ENCODE data around the gene BHLHE40. TPM values are rescaled to one million over a fixed set of nuclear protein-coding genes. Genes with fewer than 3 reads are reported as not detected.

Gene BHLHE40
- total and polyA plus RNA-seq, 10 of the 15 experiments (the other 5 are each of a cell fraction or from before 2014, with no cell fraction given), result 25.2 to 106 (median 51.4) TPM

DNA sequence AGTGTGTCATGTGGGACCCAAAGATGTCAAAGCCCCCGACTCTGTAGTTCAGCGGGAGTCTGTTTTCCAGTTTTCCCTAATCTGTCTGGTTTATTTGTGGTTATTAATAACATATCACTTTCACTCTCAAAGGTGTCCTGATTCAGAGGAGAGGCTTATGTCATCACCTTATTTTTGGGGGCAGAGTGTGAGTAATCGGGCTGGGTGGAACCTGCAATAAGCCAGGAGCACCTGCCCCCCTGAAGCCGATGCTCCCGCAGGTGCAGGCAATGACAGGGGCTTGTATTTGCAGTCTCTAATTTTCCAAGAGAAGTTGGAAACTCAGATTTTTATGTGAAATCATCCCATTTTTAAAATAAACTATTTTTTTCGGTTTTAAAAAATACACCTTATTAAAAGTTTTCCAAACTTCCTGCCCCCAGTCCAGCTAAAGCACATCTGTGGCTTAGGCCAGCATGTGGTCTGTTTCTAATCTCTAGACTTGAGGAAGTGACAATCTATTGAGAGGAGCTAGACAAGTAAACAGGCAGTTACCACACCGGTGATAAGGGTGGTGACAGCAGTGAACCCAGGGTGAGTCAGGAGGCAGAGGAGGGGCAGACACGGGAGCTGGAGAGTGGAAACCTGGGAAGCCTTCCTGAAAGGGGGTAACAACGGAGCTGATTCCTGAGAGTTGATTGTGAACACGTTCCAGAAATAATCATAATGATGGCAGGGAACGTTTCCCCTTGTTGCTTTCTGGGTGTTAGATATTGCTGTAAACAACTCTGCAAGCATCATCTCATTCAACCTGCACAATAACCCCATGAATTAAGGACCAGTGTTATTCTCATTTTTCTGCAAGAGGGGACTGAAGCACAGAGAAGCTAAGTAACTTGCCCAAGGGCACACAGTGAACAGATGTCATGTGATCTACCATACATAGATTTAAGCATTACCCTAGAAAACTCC lies 37.2 kb downstream of the BHLHE40 start (continued):
- TF ChIP-seq ATF3 (IDR thresholded peaks at IDR 0.05; ENCODE audit: borderline replicate concordance, extremely low read depth, low read depth, low read length) (peak; percentile 17; the same call in 1 of the 2 replicates), CHD4 (IDR thresholded peaks at IDR 0.05) (no peak), MYB (IDR thresholded peaks at IDR 0.05; ENCODE audit: borderline replicate concordance, low read depth, low read length) (no peak), SREBF1 (IDR thresholded peaks at IDR 0.05; ENCODE audit: low read length) (no peak), RBBP5 (conservative IDR thresholded peaks at IDR 0.05) (no peak), HCFC1 (IDR thresholded peaks at IDR 0.05; ENCODE audit: low read length) (no peak), EED (IDR thresholded peaks at IDR 0.05; ENCODE audit: low read depth) (peak; percentile 52), BHLHE40 (IDR thresholded peaks at IDR 0.05; ENCODE audit: borderline replicate concordance in 1 of 2, low read depth in 2 of 2, low read length in 1 of 2) (peak; percentile 44; a peak in 2 of 4 replicates), NFIC (IDR thresholded peaks at IDR 0.05; ENCODE audit: low read depth, low read length) (no peak), ZNF217 (IDR thresholded peaks at IDR 0.05) (no peak), MXI1 (IDR thresholded peaks at IDR 0.05; ENCODE audit: low read depth, low read length) (no peak), ETV6 (conservative IDR thresholded peaks at IDR 0.05 in 1 of 2, IDR thresholded peaks at IDR 0.05 in 1 of 2; ENCODE audit: borderline replicate concordance in 1 of 2, low read depth in 1 of 2) (no peak), TBL1XR1 (IDR thresholded peaks at IDR 0.05; ENCODE audit: low read depth, low read length) (no peak), MEF2A (IDR thresholded peaks at IDR 0.05; ENCODE audit: insufficient read depth, low read depth, low read length) (0 out of 2 replicates have a peak, but pooled peaks have one; percentile 26)
- TF ChIP-seq, protein P1, sequence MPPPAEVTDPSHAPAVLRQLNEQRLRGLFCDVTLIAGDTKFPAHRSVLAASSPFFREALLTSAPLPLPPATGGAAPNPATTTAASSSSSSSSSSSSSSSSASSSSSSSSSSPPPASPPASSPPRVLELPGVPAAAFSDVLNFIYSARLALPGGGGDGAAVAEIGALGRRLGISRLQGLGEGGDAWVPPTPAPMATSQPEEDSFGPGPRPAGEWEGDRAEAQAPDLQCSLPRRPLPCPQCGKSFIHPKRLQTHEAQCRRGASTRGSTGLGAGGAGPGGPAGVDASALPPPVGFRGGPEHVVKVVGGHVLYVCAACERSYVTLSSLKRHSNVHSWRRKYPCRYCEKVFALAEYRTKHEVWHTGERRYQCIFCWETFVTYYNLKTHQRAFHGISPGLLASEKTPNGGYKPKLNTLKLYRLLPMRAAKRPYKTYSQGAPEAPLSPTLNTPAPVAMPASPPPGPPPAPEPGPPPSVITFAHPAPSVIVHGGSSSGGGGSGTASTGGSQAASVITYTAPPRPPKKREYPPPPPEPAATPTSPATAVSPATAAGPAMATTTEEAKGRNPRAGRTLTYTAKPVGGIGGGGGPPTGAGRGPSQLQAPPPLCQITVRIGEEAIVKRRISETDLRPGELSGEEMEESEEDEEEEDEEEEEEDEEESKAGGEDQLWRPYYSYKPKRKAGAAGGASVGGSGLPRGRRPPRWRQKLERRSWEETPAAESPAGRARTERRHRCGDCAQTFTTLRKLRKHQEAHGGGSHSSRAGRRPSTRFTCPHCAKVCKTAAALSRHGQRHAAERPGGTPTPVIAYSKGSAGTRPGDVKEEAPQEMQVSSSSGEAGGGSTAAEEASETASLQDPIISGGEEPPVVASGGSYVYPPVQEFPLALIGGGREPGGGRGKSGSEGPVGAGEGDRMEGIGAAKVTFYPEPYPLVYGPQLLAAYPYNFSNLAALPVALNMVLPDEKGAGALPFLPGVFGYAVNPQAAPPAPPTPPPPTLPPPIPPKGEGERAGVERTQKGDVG (CRISPR knock-in tag; IDR thresholded peaks at IDR 0.05), result no peak
- TF ChIP-seq, protein P2, sequence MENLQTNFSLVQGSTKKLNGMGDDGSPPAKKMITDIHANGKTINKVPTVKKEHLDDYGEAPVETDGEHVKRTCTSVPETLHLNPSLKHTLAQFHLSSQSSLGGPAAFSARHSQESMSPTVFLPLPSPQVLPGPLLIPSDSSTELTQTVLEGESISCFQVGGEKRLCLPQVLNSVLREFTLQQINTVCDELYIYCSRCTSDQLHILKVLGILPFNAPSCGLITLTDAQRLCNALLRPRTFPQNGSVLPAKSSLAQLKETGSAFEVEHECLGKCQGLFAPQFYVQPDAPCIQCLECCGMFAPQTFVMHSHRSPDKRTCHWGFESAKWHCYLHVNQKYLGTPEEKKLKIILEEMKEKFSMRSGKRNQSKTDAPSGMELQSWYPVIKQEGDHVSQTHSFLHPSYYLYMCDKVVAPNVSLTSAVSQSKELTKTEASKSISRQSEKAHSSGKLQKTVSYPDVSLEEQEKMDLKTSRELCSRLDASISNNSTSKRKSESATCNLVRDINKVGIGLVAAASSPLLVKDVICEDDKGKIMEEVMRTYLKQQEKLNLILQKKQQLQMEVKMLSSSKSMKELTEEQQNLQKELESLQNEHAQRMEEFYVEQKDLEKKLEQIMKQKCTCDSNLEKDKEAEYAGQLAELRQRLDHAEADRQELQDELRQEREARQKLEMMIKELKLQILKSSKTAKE (IDR thresholded peaks at IDR 0.05; ENCODE audit: low read depth, poor library complexity, severe bottlenecking), result peak; percentile 88

All from GM12878 (cell line).